HG02798 (cell line): Measurements from ENCODE around the gene SMIM7.

Source experiments
- ATAC-seq: cut with Tn5 transposase; IDR thresholded peaks from one replicate; pipeline ENCODE4 v1.9.1; 2021; ENCODE audit warnings: mild to moderate bottlenecking; ENCODE audit not compliant: unreplicated experiment, poor library complexity

SMIM7 gene

DNA sequence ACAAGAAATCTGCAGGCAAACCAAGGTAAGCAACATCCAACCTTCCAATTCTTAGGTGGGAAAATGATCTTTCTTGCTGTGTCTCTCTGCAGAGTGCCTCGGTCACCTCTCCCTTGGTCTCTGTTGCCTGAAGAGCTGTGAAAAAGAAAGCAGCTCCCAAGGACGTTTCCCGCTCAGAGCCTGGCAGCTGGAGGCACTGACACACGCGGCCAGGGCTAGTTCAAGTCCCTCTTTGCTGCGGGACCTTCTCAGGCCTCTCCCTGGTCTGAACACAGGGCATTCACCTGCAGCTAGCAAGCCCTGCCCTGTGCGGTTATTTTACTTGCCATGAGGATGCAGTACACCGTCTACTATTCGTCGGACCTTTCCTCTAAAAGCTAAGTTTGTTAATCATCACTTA is 35.7 kb downstream of the SMIM7 start:
- no peak for ATAC-seq

DNA sequence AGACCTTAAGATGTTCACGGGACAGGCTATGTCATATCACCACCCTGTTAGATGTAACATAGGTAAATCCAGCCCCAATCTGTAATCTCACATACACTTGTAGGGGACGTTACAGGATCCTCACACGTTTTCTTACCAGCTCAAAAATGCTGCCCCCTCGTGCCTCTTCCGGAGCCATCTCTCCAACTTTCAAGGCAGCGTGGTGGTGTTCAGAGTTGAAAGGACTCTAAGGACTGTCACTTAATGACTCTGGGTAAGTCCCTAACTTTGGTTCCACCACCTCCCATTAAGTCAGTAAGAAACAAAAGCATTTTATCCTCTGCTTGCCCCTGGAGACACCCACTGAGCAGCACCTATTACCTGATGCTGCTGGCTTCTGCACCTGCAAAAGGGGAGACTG is 36.4 kb downstream of the SMIM7 start:
- ATAC-seq: no peak

DNA sequence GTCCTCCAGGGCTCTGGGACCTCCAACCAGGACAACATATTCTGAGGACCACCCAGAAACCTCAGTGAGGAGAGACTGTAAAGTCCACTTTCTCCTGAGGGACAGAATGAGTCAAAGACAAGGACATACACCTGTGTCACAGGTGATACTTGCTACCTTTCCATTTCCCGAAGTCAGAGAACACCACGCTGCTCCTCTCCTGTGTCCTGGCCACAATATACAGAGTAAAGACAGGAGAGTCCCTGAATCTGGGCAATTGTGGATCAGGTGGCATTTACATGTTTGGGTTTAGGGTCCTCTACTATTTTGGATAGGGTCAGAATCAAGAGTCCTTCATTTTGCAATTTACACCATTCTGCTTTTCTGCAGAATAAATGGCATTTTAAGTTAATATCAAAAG is 36.9 kb downstream of the SMIM7 start:
- ATAC-seq: no peak

DNA sequence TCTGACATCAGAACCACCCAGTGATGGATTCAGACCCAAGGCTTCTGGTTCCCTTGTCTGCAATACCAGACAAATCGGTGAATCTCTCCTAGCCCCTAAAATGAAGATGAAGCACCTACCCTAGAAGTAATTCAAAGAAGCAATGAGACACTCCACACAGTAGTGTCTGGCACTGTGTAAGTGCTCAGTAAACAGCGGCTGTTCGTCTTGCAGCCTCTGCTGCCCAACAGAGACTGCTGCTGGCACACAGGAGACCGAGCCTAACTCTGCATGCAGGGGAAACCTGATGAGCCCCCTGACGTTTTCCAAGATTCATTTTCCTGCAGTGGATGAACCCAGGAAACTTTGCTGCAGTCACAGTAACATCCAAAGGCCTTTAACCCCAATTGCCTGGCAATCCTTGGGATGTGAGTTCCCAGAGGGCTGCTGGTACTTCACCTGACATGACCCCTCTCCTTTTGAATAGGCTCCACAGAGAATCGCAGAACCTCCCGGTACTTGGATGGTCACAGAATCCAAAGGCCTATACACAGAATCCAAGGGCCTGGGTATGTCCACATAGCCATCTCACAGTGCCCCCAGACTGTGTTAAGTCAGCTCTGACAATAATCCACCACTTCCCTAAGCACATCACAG is 38.7 kb downstream of the SMIM7 start:
- ATAC-seq: no peak

GRCh38 chr19:16620584-16620983 is 39.4 kb downstream of the SMIM7 start:
- ATAC-seq: no peak

DNA sequence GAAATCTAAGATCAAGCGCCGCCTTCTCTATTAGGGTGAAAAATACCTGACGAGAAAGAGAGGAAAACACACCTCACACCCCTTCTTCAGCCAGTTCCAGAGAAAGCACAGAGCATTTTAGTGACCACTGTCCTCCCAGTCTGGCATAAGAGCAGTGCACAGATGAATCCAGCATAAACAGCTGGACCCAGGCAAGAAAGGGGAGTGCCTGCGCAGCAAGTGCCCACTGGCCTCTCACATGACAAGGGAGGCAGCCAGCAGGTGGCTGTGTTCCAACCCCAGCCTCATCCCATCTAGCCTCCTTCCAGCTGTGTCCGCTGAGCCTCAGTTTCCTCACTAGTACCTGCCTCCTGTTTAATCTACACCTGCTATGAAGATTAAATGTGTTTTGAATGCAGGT is 39.9 kb downstream of the SMIM7 start:
- no peak for ATAC-seq

DNA sequence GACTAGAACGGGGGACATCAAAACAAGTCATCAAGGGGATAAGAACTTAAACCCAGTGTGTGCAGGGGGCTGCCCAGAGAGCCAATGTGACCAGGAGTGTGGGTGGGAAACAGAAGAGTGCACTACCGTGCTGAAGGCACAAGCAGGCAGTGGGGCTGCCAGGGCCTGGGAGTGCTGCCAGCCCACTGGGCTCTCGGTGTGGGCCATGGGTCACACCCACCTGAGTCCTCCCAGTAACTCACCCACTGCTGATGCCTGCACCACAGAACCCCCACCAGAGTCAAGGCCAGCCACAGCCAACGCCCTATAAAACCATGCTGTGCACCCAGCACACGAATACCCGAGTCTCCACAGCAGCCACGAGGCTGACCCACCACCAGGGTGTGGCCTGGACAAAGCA is 40.5 kb downstream of the SMIM7 start:
- no peak for ATAC-seq

DNA sequence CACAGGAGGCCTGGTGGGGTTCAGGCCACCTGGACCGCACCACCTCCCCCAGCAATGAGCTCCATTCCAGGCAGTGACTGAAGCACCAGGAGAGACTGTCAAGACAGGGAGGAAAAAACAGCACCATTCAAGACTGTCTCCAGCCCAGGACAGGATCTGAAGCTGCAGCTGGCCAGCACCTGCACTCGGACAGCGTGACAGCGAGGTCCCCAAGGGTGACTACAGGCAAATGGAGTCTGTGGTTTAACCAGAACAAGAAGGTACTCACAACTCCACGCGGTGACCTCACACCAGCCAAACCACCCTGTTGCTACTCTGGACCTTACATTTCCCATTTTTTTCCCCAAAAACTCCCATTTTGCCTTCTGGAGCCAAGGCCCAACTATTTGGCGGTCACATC is 41.7 kb downstream of the SMIM7 start:
- ATAC-seq: no peak

- no peak for ATAC-seq
These were observed 44.1 kb downstream of the SMIM7 start for GRCh38 chr19:16615808-16616207.

DNA sequence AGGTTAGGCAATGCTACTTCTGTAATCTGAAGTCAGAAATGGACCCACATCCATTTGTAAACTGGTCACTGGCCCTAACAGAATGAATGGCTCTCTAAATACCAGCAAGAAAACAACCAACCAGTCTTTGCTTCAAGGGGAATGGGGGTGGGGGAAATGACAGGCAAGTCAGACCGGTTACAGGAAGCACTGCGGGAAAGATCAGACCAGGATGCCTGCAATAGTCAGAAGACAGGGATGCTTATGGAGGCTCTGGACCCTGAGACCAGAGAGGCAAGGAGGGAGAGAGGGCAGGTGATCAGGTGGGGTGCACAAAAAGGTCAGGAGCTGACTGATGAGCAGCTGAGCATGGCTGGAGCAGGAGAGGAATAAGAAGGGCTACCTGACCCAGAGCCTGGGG is 45.0 kb downstream of the SMIM7 start:
- ATAC-seq: no peak

DNA sequence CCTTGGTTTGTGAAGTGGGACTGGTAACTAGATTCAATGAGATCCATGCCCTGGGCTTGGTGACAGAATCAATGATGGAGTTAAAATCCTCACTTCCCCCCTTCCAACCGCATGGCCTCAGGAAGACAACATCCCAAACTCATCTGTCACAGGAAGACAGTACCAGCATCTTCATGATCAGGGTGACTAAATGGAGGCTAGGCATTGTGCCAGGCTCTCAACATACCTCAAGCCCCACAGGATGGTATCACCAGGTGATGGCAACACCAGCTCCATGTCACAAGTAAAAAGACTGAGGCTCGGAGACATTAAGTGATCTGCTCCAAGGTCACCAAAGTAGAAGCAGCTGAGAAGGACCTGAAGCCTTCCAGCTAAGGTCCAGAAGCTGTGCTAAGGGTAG is 46.1 kb downstream of the SMIM7 start:
- ATAC-seq: no peak

- ATAC-seq: no peak
These were observed 47.3 kb downstream of the SMIM7 start for GRCh38 chr19:16612636-16613035.

DNA sequence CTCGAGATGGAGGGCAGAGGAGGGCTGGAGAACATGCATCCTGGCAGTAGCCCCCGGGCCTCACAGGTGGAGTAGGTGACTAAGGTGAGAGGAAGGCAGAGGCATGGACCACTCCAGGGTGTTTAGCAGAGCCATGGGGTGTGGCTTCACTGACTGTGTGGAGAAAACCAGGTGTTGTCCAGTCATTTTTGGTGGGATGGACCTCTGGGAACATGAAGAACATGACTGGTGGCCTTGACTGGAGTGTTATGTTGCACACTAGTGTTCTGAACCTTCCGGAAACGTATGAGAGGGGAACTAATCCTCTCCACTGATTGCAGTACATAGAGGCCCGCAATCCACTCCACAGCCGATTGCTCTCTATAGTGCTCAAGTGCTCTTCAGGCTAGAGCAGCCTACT is 48.8 kb downstream of the SMIM7 start:
- ATAC-seq: no peak

- ATAC-seq: no peak
These were observed 50.3 kb downstream of the SMIM7 start for GRCh38 chr19:16609511-16610200.

GRCh38 chr19:16608290-16608739 is 51.6 kb downstream of the SMIM7 start:
- ATAC-seq: no peak

DNA sequence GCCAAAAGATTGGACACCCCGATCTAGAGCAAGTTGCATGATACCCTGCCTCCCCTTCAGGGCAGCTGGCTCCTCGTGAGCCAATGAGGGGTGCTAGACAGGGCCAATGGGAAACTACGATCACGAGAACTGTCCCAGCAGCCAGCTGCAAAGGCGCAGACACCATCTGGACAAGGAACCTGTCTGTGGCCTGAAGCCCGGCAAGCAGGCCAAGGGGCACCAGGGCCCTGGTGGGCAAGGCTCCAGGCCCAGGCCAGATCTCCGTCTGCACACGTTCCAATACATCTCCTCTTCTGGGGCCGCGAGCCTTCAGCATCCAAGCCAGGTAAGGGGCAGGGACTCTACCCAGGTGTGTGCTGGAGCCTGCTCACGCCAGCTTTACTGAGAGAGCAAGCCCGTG is 52.1 kb downstream of the SMIM7 start:
- ATAC-seq: no peak

DNA sequence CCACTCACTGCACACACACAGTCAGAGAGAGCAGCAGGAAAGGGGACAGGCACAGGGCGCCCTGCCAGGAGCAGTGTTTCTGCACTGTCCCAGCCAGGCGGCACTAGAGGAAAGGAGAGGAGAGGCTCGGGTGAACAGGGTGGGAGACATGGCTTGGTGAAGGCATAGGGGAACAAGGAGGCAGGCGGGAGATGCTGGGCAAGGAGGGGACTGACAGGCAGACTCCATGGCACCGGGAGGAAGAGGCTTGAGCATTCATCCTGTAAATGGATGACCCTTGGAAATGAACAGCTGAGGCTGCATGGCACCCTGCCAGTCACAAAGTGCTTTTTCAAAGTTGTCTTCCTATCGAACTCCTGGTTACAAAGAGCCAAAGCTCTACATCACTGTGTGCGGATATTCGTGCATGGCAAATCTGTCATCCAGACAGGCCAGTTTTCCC is 54.4 kb downstream of the SMIM7 start:
- no peak for ATAC-seq

- ATAC-seq: no peak
These were observed 54.8 kb downstream of the SMIM7 start for GRCh38 chr19:16605115-16605514.

DNA sequence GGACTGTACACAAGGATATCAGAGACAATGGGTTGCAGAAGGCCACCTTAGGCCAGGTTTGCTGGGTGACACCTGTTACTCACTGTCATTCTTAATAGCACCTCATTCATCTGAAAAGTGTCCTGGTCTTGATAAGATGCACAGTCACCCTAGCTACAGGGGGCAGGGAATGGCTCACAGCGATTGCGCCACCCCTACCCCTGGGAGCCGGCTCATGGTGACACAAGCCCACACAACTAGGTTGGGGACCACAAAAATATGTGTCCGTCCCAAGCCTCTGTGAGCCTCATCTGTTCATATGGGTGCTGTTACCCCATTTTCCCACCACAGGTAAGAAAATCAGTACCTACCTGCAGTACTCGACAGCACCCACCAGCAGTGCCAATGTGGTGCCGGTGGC is 55.3 kb downstream of the SMIM7 start:
- ATAC-seq: no peak

DNA sequence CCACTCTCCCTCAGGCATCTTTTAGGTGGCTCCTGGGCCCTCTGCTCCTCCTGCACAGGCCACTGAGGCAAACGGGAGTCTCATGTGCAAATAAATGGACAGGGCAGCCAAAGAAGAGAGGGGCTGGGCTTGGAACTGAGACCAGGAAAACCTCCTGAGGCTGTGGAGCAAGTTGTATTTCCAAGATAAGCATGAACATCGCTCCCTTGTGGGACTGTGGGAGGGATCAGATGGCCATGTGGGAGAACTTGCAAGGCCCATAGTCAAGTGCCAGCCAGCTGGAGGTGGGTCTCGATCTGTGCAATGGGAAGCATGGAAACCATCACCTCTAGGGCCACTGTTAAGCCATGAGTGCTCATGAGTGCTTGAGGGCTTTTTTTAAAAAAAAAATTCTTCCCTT is 56.9 kb downstream of the SMIM7 start:
- ATAC-seq: no peak

DNA sequence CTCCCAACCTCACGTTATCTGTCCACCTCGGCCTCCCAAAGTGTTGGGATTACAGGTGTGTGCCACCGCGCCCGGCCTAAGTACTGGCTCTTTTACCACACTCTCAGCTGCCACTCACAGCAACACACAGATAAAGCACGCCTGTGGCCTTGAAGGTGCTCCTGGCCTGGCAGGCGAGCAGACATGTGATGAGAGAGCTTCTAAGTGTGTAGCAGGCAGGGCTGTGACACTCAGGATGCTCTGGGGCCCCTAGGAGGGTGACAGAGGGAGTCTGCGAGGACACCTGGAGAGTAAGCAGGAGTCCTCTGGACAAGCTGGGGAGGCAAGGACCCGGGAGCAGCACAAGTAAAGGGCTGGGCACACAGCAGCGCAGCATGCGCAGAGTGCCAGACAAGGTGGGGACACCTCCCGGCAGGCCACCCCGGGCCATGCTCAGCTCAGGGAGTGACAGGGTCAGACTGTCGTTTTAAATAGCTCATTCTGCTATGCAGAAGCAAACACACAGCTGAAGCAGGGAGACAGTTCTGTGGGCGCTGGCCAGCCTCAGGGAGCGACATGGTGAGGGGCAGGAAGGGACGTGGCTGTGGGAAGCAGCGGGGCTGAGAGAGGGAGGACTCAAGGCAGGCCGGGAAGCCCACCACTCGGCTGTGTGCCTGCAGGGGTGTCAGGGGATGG is 58.4 kb downstream of the SMIM7 start:
- no peak for ATAC-seq

GRCh38 chr19:16600824-16601223 is 59.1 kb downstream of the SMIM7 start:
- no peak for ATAC-seq
